SK-N-SH (cell line): Measurements from ENCODE around the gene TRIM46. TPM values are rescaled to one million over a fixed set of nuclear protein-coding genes. Genes with fewer than 3 reads are reported as not detected.

Experiments
- CTCF ChIA-PET: fragments of 300-600, 350-600 bp; formaldehyde crosslinking; extraction: SDS; loops from one replicate; lab custom pipeline; 2021; lab: Yijun Ruan, JAX
- POLR2A ChIA-PET: fragments of 350-600 bp; sonication (Branson Sonifier 250); formaldehyde crosslinking; extraction: SDS; loops from one replicate; lab custom pipeline; 2020; ENCODE audit warnings: antibody characterized with exemption, inconsistent platforms; lab: Yijun Ruan, JAX
- DNase-seq: peaks from one replicate; pipeline ENCODE4 v3.0.0; 2012
- H2AFZ ChIP-seq: fragments of 200-600 bp; sonication (generic); 2 replicates; pipeline ENCODE4 v1.8.1; 2016; ENCODE audit warnings: antibody characterized with exemption, mild to moderate bottlenecking, low read depth
- H3F3A ChIP-seq: fragments of 200-600 bp; sonication (generic); replicated peaks from 2 replicates; pipeline ENCODE3; 2016; ENCODE audit warnings: antibody characterized with exemption, mild to moderate bottlenecking; ENCODE audit not compliant: insufficient read depth
- H3K27ac ChIP-seq, 2 experiments: fragments of 200-500 bp in 1 of 2; fragments of 200-600 bp in 1 of 2; sonication (Bioruptor generic) in 1 of 2; sonication (generic), shearing (Covaris generic) in 1 of 2; 2 replicates each; pipeline versions ENCODE4 v1.5.1 to v1.6.1; 2014 to 2016; ENCODE audit warnings: low read depth in 2 of 2, inconsistent platforms in 1 of 2, low read length in 1 of 2, mild to moderate bottlenecking in 1 of 2, mixed read lengths in 1 of 2
- H3K27me3 ChIP-seq: fragments of 200-600 bp; sonication (generic), shearing (Covaris generic); 2 replicates; pipeline ENCODE4 v1.6.1; 2016; ENCODE audit warnings: mixed run types; ENCODE audit not compliant: insufficient read depth
- H3K36me3 ChIP-seq, 2 experiments: fragments of 200-500 bp in 1 of 2; fragments of 200-600 bp in 1 of 2; sonication (Bioruptor generic) in 1 of 2; sonication (generic) in 1 of 2; replicated peaks in 1 of 2; 2 replicates each; pipeline versions ENCODE3 to v1.5.1; 2014 to 2016; ENCODE audit warnings: low read length in 1 of 2, mild to moderate bottlenecking in 1 of 2; ENCODE audit not compliant: insufficient read depth in 2 of 2, control insufficient read depth in 1 of 2
- H3K4me1 ChIP-seq, 2 experiments: fragments of 200-500 bp in 1 of 2; fragments of 200-600 bp in 1 of 2; sonication (Bioruptor generic) in 1 of 2; sonication (generic), shearing (Covaris generic) in 1 of 2; 2 replicates each; pipeline versions ENCODE4 v1.5.1 to v1.6.1; 2014 to 2016; ENCODE audit warnings: low read depth in 1 of 2, low read length in 1 of 2, mixed run types in 1 of 2; ENCODE audit not compliant: insufficient read depth in 2 of 2, control insufficient read depth in 1 of 2
- H3K4me2 ChIP-seq: fragments of 200-600 bp; sonication (generic), shearing (Covaris generic); 2 replicates; pipeline ENCODE4 v1.6.1; 2017; ENCODE audit warnings: mixed run types
- H3K4me3 ChIP-seq, 2 experiments: fragments of 200-500 bp in 1 of 2; fragments of 200-600 bp in 1 of 2; sonication (Bioruptor generic) in 1 of 2; sonication (generic), shearing (Covaris generic) in 1 of 2; 2 replicates each; pipeline versions ENCODE4 v1.5.1 to v1.8.1; 2014 to 2016; ENCODE audit warnings: low read depth in 2 of 2, inconsistent platforms in 1 of 2, low read length in 1 of 2, mild to moderate bottlenecking in 1 of 2, mixed read lengths in 1 of 2, moderate library complexity in 1 of 2
- H3K79me2 ChIP-seq: fragments of 200-600 bp; sonication (generic); 2 replicates; pipeline ENCODE4 v1.8.1; 2017; ENCODE audit warnings: mild to moderate bottlenecking; ENCODE audit not compliant: insufficient read depth
- H3K9ac ChIP-seq: fragments of 200-600 bp; sonication (generic); 2 replicates; pipeline ENCODE4 v1.6.1; 2017; ENCODE audit warnings: mixed run types
- H3K9me2 ChIP-seq: fragments of 200-600 bp; sonication (generic); 2 replicates; pipeline ENCODE4 v1.6.1; 2017; ENCODE audit warnings: mixed run types
- H3K9me3 ChIP-seq: fragments of 200-600 bp; sonication (generic); 2 replicates; pipeline ENCODE4 v1.6.1; 2017; ENCODE audit warnings: mixed run types, mild to moderate bottlenecking, moderate library complexity
- H4K20me1 ChIP-seq: fragments of 200-600 bp; sonication (generic); 2 replicates; pipeline ENCODE4 v1.6.1; 2017; ENCODE audit warnings: mild to moderate bottlenecking, mixed run types; ENCODE audit not compliant: insufficient read depth
- CHD2 ChIP-seq: fragments of 150-350 bp; IDR thresholded peaks from 2 replicates; pipeline ENCODE4 v1.6.1; 2018; ENCODE audit warnings: low read length; ENCODE audit not compliant: partially characterized antibody
- ELF1 ChIP-seq: IDR thresholded peaks from 2 replicates; pipeline ENCODE4 v1.4.0; 2012
- EP300 ChIP-seq, 2 experiments: IDR thresholded peaks; 2 replicates each; pipeline versions ENCODE4 v1.4.0 to v1.6.1; 2012; ENCODE audit warnings: borderline replicate concordance in 1 of 2, low read depth in 1 of 2, low read length in 1 of 2
- FOSL2 ChIP-seq: IDR thresholded peaks from 2 replicates; pipeline ENCODE4 v1.4.0; 2012; ENCODE audit warnings: low read depth, mild to moderate bottlenecking, moderate library complexity, borderline replicate concordance
- MEF2A ChIP-seq: IDR thresholded peaks from 2 replicates; pipeline ENCODE4 v1.4.0; 2012; ENCODE audit warnings: low read depth, borderline replicate concordance
- RAD21 ChIP-seq: IDR thresholded peaks from 2 replicates; pipeline ENCODE4 v1.6.1; 2012; ENCODE audit warnings: mild to moderate bottlenecking, low read length
- RCOR1 ChIP-seq: fragments of 150-350 bp; IDR thresholded peaks from 2 replicates; pipeline ENCODE4 v1.6.1; 2017; ENCODE audit warnings: antibody characterized with exemption, low read length
- RFX5 ChIP-seq: IDR thresholded peaks from 2 replicates; pipeline ENCODE4 v1.6.1; 2012; ENCODE audit warnings: mild to moderate bottlenecking, improper control_type of control experiment, low read length
- TCF12 ChIP-seq: IDR thresholded peaks from 2 replicates; pipeline ENCODE4 v1.4.0; 2012
- WGBS: methylation state at CpG from one replicate; pipeline ENCODE4 v1.1.6; 2017; ENCODE audit warnings: low lambda C conversion rate; 5-methylcytosine and 5-hydroxymethylcytosine counted together
- polyA plus RNA-seq, 3 experiments: library from polyadenylated mRNA; depleted of rRNA; stranded (reverse); fragments of >200 nt; gene quantifications; 2 replicates each; pipeline ENCODE4 v1.2.3, GENCODE V29; 2012
- TF ChIP-seq, protein P1 (sequence below): fragments of 150-350 bp; IDR thresholded peaks from 2 replicates; pipeline ENCODE4 v1.6.1; 2017; ENCODE audit warnings: antibody characterized with exemption, low read length, low read depth, borderline replicate concordance
- TF ChIP-seq, protein P2 (sequence below): IDR thresholded peaks from 2 replicates; pipeline ENCODE4 v1.4.0; 2012; ENCODE audit warnings: low read depth

The TRIM46 gene
- polyA plus RNA-seq, 1 of the 3 experiments (the other 2 are of a cell fraction), result 12.7 TPM

DNA sequence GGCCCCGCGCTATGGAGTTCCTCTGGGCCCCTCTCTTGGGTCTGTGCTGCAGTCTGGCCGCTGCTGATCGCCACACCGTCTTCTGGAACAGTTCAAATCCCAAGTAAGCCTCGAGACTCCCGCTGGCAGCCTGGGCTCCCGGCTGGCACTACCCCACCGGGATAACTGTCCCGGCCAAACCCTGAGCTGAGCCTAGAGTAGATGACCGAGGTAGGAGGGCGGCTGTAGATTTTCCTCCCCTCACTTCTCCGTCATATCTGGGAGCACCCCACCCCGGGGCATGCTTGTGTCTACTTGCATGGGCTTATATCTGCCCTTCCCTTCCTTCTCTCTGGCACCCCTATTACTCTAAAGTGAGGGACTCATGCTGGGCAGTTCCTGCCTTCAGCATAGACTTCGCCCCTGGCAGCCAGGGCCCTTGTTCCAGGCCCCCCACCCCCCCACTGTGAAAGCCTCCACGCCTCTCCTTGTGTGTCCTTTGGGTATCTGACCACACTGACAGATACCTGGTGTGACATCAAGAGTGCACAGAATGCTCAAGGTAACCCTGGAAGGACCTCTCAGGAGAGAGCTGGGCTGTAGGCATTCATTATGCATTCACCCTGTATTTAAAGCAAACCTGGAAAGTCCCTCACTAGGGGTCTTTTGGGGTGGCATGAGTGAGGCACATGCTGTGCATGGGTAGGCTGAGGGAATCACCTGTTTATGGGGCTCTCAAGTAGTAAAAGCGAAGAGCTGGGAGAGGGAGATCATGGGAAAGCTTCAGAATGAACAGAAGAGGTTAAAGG, 45.5 kb upstream of the TRIM46 start:
- TF ChIP-seq RAD21 (no peak), MEF2A (no peak)
- TF ChIP-seq, all 33 proteins: peak for 0
- Histone ChIP-seq H4K20me1 (no peaks in the 10 kb centered on the region), H3K36me3 (peaks cover 3 to 8% of the 10 kb centered on the region in 2 experiments), H3K4me3 (peak overlapping the region; percentile 63 to 67), H3K79me2 (no peaks in the 10 kb centered on the region), H3K4me1 (peaks cover 19 to 45% of the 10 kb centered on the region in 2 experiments), H3K27ac (peak overlapping the region in 1 of 2 experiments; percentile 77; a peak in 2 of 4 replicates), H3F3A (peaks cover 7% of the 10 kb centered on the region), H2AFZ (peak overlapping the region; percentile 91), H3K27me3 (no peaks in the 10 kb centered on the region), H3K9me3 (no peaks in the 10 kb centered on the region), H3K9me2 (no peaks in the 10 kb centered on the region), H3K9ac (peak overlapping the region; percentile 56), H3K4me2 (peak overlapping the region; percentile 98)
- WGBS, result 12% methylated on average over 17 of the region's 17 CpGs
- ChIA-PET CTCF (interaction anchor here (0.7 to 9.7 kb wide), 11 partner anchors 33 to 77 kb away, joined by 3 to 67 read pairs (median 5); partner anchors contain the start of genes EFNA3 and KRTCAP2), POLR2A (interaction anchor here (0.7 to 1.6 kb wide), 4 partner anchors 37 to 145 kb away, joined by 3 to 6 read pairs (median 4); partner anchors contain the start of genes FLAD1 and KRTCAP2)
- no peak for DNase-seq

DNA sequence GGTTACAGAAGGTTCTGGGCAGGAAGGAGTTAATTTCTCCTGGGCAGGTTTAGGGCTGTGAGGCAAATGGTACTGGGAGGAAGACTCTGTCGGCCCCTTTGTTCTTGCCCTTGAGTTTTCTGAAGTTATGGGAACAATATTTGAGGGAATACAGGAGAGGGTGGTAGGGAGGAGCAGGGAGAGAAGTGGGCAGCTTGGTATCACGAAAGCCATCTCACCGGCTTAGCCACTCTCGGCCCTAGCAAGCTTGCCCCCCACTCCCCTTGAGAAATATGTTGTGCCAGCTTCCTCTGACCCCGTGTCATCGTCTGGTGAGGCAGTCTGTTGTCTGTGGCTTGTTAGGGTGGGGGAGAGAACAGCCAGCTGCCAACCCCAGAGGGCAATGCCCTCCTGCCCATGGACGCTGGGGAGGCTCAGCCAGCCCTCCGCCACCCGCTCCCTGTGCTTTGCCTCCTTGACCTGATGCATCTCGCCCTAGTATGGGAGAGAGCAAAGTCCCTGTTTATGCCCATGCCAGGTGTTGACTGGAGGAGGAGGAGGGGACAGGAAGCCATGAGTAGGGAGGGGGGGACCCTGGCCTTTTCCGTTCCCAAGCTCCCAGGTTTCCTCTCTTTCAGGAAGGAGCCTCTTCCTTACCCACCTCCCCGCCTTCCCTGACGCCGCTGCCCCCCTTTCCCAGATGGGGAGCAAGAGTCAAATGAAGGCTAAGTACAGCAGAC, 44.7 kb upstream of the TRIM46 start:
- no peak for TF ChIP-seq TCF12
- TF ChIP-seq, protein P1, sequence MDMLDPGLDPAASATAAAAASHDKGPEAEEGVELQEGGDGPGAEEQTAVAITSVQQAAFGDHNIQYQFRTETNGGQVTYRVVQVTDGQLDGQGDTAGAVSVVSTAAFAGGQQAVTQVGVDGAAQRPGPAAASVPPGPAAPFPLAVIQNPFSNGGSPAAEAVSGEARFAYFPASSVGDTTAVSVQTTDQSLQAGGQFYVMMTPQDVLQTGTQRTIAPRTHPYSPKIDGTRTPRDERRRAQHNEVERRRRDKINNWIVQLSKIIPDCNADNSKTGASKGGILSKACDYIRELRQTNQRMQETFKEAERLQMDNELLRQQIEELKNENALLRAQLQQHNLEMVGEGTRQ, result no peak
- TF ChIP-seq RFX5, result no peak
- TF ChIP-seq EP300 (IDR thresholded peaks at IDR 0.05; ENCODE audit: borderline replicate concordance in 1 of 2, low read depth in 1 of 2, low read length in 1 of 2), result no peak
- TF ChIP-seq, protein P2, sequence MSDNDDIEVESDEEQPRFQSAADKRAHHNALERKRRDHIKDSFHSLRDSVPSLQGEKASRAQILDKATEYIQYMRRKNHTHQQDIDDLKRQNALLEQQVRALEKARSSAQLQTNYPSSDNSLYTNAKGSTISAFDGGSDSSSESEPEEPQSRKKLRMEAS, result no peak
- TF ChIP-seq RCOR1, result no peak
- peak; percentile 35 for TF ChIP-seq CHD2
- TF ChIP-seq ELF1, result no peak
- no peak for TF ChIP-seq FOSL2
- CTCF ChIA-PET, result interaction anchor here (0.7 to 9.7 kb wide), 12 partner anchors 13 to 78 kb away, joined by 3 to 67 read pairs (median 6); partner anchors contain the start of genes EFNA3 and KRTCAP2
- Histone ChIP-seq H3K9me2 (no peaks in the 10 kb centered on the region), H3K36me3 (peaks cover 5 to 15% of the 10 kb centered on the region in 2 experiments), H3K27ac (peak overlapping the region; percentile 14 to 77; a peak in 3 of 4 replicates), H2AFZ (no peak overlapping the region), H3K4me3 (peak overlapping the region; percentile 63 to 67), H3K27me3 (no peaks in the 10 kb centered on the region), H4K20me1 (no peaks in the 10 kb centered on the region), H3K4me2 (peak overlapping the region; percentile 98), H3K79me2 (no peaks in the 10 kb centered on the region), H3K9me3 (no peaks in the 10 kb centered on the region), H3K4me1 (peaks cover 19 to 45% of the 10 kb centered on the region in 2 experiments), H3F3A (peaks cover 7% of the 10 kb centered on the region), H3K9ac (peak overlapping the region; percentile 56; the same call in 1 of the 2 replicates)
- POLR2A ChIA-PET, result interaction anchor here (0.7 to 1.6 kb wide), 5 partner anchors 33 to 146 kb away, joined by 3 to 6 read pairs (median 4); partner anchors contain the start of genes FLAD1 and KRTCAP2
- WGBS, result 42% methylated on average over 11 of the region's 14 CpGs
- DNase-seq, result peak; percentile 64
